Brain microvascular endothelial cell (primary cell): Measurements from ENCODE around the gene ADAMTS12.

Source experiments
- DNase-seq: peaks from one replicate; pipeline ENCODE4 v3.0.0-alpha.2; 2020
- H3K27ac ChIP-seq: fragments of 250-450 bp; sonication (Bioruptor Pico); 2 replicates; pipeline ENCODE4 v1.5.1; 2020; ENCODE audit warnings: mild to moderate bottlenecking, moderate library complexity
- H3K27me3 ChIP-seq: fragments of 250-450 bp; sonication (Bioruptor Pico); replicated peaks from 2 replicates; pipeline ENCODE4 v1.5.1; 2020; ENCODE audit warnings: mild to moderate bottlenecking
- H3K36me3 ChIP-seq: fragments of 250-450 bp; sonication (Bioruptor Pico); replicated peaks from 2 replicates; pipeline ENCODE4 v1.5.1; 2020; ENCODE audit warnings: mild to moderate bottlenecking
- H3K4me3 ChIP-seq: 2 replicates; pipeline ENCODE4 v1.5.1; 2011; ENCODE audit warnings: low read depth, mild to moderate bottlenecking, control low read depth, low read length, moderate library complexity
- CTCF ChIP-seq: IDR thresholded peaks from 2 replicates; pipeline ENCODE4 v1.5.1; 2011; ENCODE audit warnings: low read depth, mild to moderate bottlenecking, moderate library complexity, low read length, control low read depth, inconsistent platforms; ENCODE audit errors: missing control alignments
- in situ Hi-C: cut with HindIII; loops from 2 replicates; pipeline ENCODE4 v1.10.0; 2017; ENCODE audit warnings: low sequenced_read_pairs, low pct_ligation_motif_present

ADAMTS12 gene

GRCh38 chr5:33712664-33713063 lies 179.1 kb downstream of the ADAMTS12 start:
- Histone ChIP-seq H3K4me3 (no peak overlapping the region), H3K27ac (no peak overlapping the region), H3K27me3 (no peaks in the 10 kb centered on the region), H3K36me3 (no peaks in the 10 kb centered on the region)
- DNase-seq = no peak
- in situ Hi-C loops = no loop called here
- TF ChIP-seq CTCF = no peak

GRCh38 chr5:33711094-33711679 lies 180.6 kb downstream of the ADAMTS12 start:
- H3K4me3 ChIP-seq = no peak overlapping the region
- in situ Hi-C loops = no loop called here
- H3K27me3 ChIP-seq = no peaks in the 10 kb centered on the region
- no peak for TF ChIP-seq CTCF
- no peaks in the 10 kb centered on the region for H3K36me3 ChIP-seq
- H3K27ac ChIP-seq = no peak overlapping the region
- DNase-seq = no peak

- H3K27me3 ChIP-seq = no peaks in the 10 kb centered on the region
- no peak for DNase-seq
- H3K27ac ChIP-seq = no peak overlapping the region
- no peaks in the 10 kb centered on the region for H3K36me3 ChIP-seq
- no peak overlapping the region for H3K4me3 ChIP-seq
- in situ Hi-C loops = no loop called here
- TF ChIP-seq CTCF = no peak
Observed at GRCh38 chr5:33702867-33703266, 188.9 kb downstream of the ADAMTS12 start.

GRCh38 chr5:33701951-33702350 lies 189.8 kb downstream of the ADAMTS12 start:
- TF ChIP-seq CTCF = no peak
- Histone ChIP-seq H3K27me3 (no peaks in the 10 kb centered on the region), H3K4me3 (no peak overlapping the region), H3K27ac (no peak overlapping the region), H3K36me3 (no peaks in the 10 kb centered on the region)
- no peak for DNase-seq
- in situ Hi-C loops = no loop called here

GRCh38 chr5:33701251-33701650 lies 190.5 kb downstream of the ADAMTS12 start:
- H3K4me3 ChIP-seq = no peak overlapping the region
- in situ Hi-C loops = no loop called here
- peak overlapping the region; percentile 29 for H3K27ac ChIP-seq
- no peaks in the 10 kb centered on the region for H3K27me3 ChIP-seq
- peak; percentile 59 for DNase-seq
- no peak for TF ChIP-seq CTCF
- H3K36me3 ChIP-seq = no peaks in the 10 kb centered on the region

GRCh38 chr5:33696411-33696810 lies 195.4 kb downstream of the ADAMTS12 start:
- in situ Hi-C loops = no loop called here
- Histone ChIP-seq H3K27me3 (no peaks in the 10 kb centered on the region), H3K36me3 (no peaks in the 10 kb centered on the region), H3K27ac (no peak overlapping the region), H3K4me3 (no peak overlapping the region)
- TF ChIP-seq CTCF = no peak
- no peak for DNase-seq
